ENCODE results near the gene ACAN.
A peak's percentile ranks its signal among the peaks of the same experiment; 100 is the strongest.
"Not testable (repeated sequence)": the region's sequence is repeated elsewhere in the genome, so short reads cannot be mapped to it uniquely, and the experiment has no call there.

Gene ACAN

DNA sequence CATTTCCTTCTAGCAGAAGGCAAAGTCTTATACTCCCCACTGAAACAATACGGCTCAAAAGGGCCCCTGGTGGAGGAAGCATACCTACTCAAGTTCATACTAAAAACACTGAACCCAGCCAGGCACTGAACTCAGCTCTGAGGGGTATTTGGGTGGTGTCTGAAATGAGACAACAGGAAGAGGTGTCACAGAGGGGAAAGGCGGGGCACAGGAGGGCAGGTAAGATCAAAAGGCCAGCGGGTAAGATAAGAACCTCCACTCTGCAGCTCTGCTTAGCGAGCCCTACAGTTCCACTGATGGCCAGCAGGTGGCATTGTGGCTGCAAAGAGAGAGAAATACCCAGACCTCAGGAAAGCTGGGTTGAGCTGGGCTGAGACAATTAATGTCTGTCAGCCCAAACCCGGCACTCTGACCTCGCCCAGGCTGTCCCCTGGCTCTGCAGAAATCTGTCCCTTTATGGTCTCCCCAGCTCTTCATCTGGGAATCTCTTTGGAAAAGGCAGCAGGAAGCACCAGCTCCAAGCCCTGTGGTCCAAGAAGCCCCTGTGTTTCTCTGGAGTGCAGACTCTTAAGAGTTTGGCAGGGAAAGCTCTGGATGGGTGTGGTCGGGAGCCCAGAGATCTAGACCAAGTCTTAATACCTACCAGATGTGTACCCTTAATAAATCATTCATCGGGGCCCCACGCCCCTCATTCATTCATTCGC lies 101.5 kb downstream of the ACAN start:
- DNase-seq, result peak; percentile 93

GRCh38 chr15:88905576-88905975 lies 102.3 kb downstream of the ACAN start:
- DNase-seq, result no peak

DNA sequence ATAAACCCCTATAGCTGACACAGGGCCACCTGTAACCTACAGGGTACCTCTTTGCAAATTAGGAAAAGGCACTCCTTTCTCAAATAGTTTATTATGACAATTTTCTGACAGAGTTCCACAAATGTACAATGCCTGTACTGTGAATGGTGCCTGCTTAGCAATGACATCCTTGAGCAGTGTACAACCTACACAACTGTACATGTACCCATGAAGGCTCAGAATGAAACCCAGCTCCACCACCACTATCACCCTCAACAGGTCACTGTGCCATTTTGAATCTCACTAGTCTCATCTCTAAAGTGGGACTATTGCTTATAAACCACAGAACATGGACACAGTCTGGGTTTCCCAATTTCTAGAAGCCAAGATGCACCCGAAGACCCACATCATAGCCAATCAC lies 102.9 kb downstream of the ACAN start:
- no peak for DNase-seq

DNA sequence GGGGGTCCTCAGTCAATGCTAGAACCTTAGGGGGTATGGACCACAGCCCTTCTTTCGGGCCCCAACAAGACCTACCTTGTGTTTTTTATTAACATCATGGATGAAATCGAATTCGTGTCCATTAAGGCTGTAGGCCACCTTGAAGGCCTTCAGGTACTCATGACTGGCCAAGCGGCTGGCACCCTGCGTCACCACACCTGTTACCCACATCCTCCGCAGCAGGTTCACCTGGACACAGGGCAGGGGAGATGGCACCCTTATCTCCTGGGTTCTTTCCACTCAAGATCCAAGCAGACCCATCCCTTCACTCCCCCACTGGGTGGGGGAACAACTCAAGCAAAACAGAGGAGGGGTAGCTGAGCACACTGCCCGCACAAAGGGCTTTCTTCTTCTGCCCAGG lies 103.3 kb downstream of the ACAN start:
- DNase-seq, result no peak

DNA sequence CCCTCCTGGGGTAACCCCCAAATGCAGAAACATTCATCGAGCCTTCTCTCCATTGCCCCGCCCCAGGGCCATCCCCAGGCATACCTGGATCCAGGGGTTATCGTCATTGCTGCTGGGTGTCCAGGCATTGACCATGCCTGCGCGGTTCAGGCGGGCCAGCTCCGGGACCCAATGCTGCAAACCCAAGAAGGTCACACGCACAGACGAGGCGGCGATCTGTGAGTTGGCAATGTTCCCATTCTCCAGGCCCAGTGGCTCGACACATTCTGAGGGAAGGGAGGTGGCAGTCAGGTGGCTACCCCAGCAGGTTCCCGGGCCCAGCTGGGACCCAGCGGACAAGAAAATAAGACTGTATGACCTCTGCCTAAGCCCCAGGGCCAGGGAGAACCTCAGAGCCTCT lies 103.9 kb downstream of the ACAN start:
- no peak for DNase-seq

DNA sequence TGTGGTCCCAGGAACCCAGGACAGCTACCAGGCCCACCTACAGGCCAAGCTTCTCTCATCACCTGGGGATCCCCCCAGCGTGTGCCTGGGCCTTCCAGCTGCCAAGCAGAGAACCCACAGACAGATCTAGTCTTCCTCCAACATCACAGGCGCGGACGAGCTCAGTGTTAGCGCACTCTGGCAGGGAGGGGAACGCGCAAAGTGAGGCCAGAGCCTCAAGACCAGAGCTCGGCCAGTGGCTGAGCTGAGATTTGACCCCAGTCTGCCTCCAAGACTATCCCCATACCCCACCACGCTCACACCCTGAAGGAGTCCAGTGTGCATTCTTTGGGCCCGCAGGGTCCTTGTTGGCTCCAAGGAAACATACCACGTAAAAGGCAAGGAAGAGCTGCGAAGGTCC lies 104.9 kb downstream of the ACAN start:
- no peak for DNase-seq

GRCh38 chr15:88908697-88909621 lies 105.7 kb downstream of the ACAN start:
- no peak for DNase-seq

DNA sequence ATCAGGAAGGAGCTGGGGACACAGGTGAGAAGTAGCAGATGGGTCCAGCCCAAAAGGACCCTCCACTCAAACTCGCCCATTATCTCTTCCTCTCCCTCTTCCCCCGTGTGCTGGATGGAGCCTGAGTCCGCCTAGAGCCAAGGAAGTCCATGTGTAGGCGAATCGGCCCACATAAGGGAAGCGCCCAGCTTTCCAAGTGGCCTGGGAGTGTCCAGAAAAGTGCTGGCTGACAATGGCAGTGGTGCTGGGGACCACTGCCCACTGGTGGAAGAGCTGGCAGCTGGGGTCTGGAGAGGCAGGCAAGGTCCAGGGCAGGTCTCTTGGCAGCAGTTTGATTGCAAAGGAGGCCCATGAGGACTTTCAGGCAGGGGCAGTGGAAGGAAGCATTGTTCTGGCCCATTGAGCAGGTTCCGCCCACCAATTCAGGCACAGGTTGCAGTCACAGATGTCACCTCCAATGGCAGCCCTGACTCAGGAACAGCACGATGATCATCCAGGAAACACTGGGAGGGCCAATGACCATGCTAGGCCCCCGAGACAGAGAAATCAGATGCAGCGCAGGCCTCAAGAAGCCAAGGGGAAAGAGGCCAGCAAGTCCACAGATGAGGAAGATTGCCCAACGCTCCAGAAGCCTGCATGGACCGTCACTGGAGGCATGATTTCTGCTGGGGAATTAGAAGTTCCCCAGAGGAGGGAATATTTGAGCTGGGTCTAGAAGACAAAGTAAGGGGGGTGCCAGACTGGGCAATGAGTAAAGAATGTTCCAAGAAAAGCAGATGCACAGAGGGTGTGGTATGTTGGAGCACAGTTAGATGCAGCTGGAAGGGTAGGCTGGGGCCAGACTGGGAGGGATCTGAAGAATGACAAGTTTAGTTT lies 107.0 kb downstream of the ACAN start:
- DNase-seq, result no peak

DNA sequence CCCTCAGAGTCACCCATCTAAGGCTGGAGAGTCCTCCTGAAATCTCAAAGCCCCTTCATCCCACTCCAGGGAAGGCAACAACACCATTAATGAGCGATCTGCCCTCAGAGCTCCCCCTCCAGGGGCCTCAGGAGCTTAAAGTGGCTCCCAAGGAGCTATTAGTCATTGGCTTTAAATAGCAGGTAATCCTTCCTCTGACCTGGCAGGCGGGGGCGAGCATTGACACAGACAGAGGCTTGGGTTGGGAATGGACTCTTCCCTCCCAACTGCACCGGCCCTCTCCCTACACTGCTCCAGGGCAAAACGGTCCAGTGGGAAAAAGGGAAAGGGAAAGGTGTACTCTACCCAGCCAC lies 108.5 kb downstream of the ACAN start:
- DNase-seq, result no peak

GRCh38 chr15:88912500-88912921 lies 109.3 kb downstream of the ACAN start:
- no peak for DNase-seq

GRCh38 chr15:88913017-88913849 lies 110.0 kb downstream of the ACAN start, which contains the start of gene MFGE8:
MFGE8 (minus strand) TSS chr15:88913379; CDS start chr15:88913319, 60 bp downstream.
- DNase-seq, result peak; percentile 78

DNA sequence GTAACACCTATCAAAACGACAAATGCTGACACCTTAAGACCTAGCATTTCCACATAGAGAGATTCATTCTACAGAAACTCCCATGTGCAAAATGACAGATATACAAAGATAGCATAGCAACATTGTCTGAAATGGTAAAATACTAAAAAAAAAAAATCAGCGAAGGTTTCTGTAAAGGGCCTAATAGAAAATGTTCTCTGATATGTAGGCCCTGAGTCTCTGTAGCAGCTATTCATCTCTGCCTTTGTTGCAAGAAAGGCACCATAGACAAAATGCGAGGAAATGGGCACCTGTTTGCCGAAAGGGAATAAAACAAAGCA lies 110.6 kb downstream of the ACAN start:
- DNase-seq, result no peak

DNA sequence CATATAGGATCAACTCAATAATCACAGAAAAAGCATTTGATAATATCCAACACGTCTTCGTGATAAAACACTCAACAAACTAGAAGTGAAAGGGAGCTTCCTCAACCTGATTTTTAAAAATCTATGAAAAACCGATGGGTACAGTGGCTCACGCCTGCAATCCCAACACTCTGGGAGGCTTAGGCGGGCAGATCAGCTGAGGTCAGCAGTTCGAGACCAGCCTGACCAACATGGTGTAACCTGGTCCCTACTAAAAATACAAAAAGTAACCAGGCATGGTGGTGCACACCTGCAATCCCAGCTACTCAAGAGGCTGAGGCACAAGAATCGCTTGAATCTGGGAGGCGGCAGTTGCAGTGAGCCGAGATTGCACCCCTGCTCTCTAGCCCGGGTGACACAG lies 112.1 kb downstream of the ACAN start:
- DNase-seq, result no peak

- DNase-seq, result no peak
These were observed 114.5 kb downstream of the ACAN start for GRCh38 chr15:88917760-88918159.

DNA sequence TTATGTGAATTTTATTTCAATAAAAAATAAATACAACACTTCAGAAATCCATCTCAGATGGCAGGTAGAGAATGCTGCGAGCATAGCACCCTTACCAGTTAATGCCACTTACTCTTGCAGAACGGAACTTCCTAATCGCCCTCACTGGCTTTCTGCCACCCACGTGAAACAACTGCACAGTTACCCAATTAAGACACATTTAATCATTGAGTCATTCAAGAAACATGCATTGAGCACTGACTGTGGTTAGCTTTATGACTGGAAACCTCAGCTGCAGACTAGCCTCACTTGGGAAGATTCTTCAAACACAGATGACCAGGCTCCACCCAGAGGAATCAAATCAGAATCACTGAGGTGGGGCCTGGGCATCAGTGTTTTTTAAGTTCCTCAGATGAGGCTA lies 115.5 kb downstream of the ACAN start:
- no peak for DNase-seq

DNA sequence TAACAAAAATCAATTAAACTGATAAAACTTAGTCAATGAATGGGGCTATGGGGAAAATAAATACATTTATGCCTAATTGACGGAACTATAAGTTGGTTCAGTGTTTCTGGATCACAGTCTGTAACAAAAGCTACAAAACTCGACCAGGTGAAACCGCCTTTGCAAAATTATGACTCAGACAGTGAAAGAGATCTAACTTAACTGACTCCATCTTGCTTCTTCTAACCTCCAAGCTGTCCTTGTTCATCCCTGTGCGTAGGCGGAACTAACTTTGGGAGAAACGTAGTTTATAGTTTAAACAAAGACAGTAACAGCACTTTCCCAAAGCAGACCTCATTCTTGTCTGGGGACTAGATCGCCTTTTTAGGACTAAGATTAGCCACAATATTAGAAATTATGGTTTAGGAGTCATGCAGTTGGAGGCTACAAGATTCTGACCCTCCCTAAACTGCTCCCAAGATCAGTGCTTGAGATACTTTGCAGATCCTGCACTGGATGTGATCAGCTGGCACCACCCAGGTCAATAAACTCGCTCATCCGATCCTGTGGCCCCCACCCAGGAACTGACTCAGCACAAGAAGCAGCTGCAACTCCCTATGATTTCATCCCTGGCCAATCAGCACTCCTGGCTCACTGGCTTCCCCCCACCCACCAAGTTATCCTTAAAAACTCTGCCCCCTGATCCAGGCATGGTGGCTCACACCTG lies 117.1 kb downstream of the ACAN start:
- no peak for DNase-seq

DNA sequence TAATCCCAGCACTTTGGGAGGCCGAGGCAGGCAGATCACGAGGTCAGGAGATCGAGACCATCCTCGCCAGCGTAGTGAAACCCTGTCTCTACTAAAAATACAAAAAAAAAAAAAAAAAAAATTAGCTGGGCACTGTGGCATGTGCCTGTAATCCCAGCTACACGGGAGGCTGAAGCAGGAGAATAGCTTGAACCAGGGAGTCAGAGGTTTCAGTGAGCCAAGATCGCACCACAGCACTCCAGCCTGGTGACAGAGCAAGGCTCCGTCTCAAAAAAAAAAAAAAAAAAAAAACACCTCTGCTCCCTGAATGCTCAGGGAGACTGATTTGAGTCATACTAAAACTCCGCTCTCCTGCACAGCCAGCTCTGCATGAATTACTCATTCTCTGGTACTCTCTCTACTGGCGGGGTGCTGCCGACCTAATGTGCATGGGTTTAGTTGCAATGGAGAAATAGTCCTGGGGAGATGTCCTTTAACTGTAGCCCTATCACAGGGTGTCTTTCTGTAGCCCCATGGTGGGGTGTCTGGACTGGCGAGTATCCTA lies 117.7 kb downstream of the ACAN start:
- DNase-seq, result not testable (repeated sequence)
